Measurements from ENCODE around the gene OR5K4. TPM values are rescaled to one million over a fixed set of nuclear protein-coding genes. Genes with fewer than 3 reads are reported as not detected.

OR5K4 gene
- polyA plus RNA-seq, 1 of the 3 experiments (the other 2 are of a cell fraction) = not detected

DNA sequence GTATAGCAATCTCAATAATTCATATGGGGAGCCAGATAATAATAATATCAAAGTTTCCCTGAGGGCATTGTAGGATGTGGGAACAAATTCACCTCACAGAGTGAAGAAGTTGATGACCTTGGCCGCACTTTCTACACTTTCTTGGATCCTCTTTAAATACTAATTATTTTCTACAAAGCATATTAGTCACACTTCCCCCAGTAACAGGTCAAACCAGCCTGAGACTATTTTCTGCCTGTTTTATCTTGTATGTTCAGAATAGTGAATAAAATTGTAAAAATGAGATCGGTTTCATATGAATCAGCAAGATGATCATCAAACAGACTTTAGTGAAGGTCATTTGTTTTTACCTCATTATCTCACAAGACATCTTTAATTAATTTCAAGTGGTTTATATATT lies 34.5 kb downstream of the OR5K4 start:
- no peaks in the 10 kb centered on the region for H3K27me3 ChIP-seq (ENCODE audit: insufficient read depth)
- H3K4me1 ChIP-seq (ENCODE audit: control insufficient read depth in 1 of 2, insufficient read depth in 2 of 2, low read depth in 1 of 2, low read length in 1 of 2) = no peaks in the 10 kb centered on the region
- no peaks in the 10 kb centered on the region for H3K36me3 ChIP-seq (replicated peaks in 1 of 2; ENCODE audit: control insufficient read depth in 1 of 2, insufficient read depth in 2 of 2, low read length in 1 of 2)
- POLR2A ChIA-PET = no interaction called here
- H3K9me3 ChIP-seq = no peaks in the 10 kb centered on the region
- no peak for TF ChIP-seq EP300 (IDR thresholded peaks at IDR 0.05; ENCODE audit: borderline replicate concordance in 1 of 2, low read depth in 1 of 2, low read length in 1 of 2)
- TF ChIP-seq NFIC (IDR thresholded peaks at IDR 0.05; ENCODE audit: borderline replicate concordance) = no peak
- TF ChIP-seq ELF1 (IDR thresholded peaks at IDR 0.05) = no peak
- no peak for TF ChIP-seq EZH2phosphoT487 (IDR thresholded peaks at IDR 0.05; ENCODE audit: borderline replicate concordance, low read depth)
- TF ChIP-seq FOXJ3 (CRISPR knock-in tag; IDR thresholded peaks at IDR 0.05) = no peak
- TF ChIP-seq RAD21 (IDR thresholded peaks at IDR 0.05; ENCODE audit: low read length) = no peak
- TF ChIP-seq MEF2A (IDR thresholded peaks at IDR 0.05; ENCODE audit: borderline replicate concordance, low read depth) = no peak
- TF ChIP-seq, protein P1, sequence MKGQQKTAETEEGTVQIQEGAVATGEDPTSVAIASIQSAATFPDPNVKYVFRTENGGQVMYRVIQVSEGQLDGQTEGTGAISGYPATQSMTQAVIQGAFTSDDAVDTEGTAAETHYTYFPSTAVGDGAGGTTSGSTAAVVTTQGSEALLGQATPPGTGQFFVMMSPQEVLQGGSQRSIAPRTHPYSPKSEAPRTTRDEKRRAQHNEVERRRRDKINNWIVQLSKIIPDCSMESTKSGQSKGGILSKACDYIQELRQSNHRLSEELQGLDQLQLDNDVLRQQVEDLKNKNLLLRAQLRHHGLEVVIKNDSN (IDR thresholded peaks at IDR 0.05; ENCODE audit: borderline replicate concordance, low read depth) = no peak
- no peak for TF ChIP-seq POLR2AphosphoS5 (IDR thresholded peaks at IDR 0.05; ENCODE audit: low read depth, low read length)
- no peak for TF ChIP-seq SIN3A (IDR thresholded peaks at IDR 0.05; ENCODE audit: borderline replicate concordance, low read depth, low read length)
- TF ChIP-seq, protein P2, sequence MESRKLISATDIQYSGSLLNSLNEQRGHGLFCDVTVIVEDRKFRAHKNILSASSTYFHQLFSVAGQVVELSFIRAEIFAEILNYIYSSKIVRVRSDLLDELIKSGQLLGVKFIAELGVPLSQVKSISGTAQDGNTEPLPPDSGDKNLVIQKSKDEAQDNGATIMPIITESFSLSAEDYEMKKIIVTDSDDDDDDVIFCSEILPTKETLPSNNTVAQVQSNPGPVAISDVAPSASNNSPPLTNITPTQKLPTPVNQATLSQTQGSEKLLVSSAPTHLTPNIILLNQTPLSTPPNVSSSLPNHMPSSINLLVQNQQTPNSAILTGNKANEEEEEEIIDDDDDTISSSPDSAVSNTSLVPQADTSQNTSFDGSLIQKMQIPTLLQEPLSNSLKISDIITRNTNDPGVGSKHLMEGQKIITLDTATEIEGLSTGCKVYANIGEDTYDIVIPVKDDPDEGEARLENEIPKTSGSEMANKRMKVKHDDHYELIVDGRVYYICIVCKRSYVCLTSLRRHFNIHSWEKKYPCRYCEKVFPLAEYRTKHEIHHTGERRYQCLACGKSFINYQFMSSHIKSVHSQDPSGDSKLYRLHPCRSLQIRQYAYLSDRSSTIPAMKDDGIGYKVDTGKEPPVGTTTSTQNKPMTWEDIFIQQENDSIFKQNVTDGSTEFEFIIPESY (IDR thresholded peaks at IDR 0.05; ENCODE audit: borderline replicate concordance, low read depth) = no peak
- no peak for TF ChIP-seq MXI1 (IDR thresholded peaks at IDR 0.05; ENCODE audit: low read depth, low read length)
- no peak overlapping the region for H3K9ac ChIP-seq
- WGBS (ENCODE audit: low lambda C conversion rate) = 21% methylated on average over 2 of the region's 2 CpGs
- H3K79me2 ChIP-seq (ENCODE audit: insufficient read depth) = no peaks in the 10 kb centered on the region
- no peaks in the 10 kb centered on the region for H4K20me1 ChIP-seq (ENCODE audit: insufficient read depth)
- CTCF ChIA-PET = no interaction called here
- no peak overlapping the region for H3K27ac ChIP-seq (ENCODE audit: low read depth in 2 of 2, low read length in 1 of 2)
- DNase-seq = no peak
- no peak overlapping the region for H2AFZ ChIP-seq (ENCODE audit: low read depth)
- H3K4me2 ChIP-seq = no peak overlapping the region
- H3K9me2 ChIP-seq = no peaks in the 10 kb centered on the region
- H3F3A ChIP-seq (replicated peaks; ENCODE audit: insufficient read depth) = no peaks in the 10 kb centered on the region
- no peak overlapping the region for H3K4me3 ChIP-seq (ENCODE audit: low read depth in 2 of 2, low read length in 1 of 2)

DNA sequence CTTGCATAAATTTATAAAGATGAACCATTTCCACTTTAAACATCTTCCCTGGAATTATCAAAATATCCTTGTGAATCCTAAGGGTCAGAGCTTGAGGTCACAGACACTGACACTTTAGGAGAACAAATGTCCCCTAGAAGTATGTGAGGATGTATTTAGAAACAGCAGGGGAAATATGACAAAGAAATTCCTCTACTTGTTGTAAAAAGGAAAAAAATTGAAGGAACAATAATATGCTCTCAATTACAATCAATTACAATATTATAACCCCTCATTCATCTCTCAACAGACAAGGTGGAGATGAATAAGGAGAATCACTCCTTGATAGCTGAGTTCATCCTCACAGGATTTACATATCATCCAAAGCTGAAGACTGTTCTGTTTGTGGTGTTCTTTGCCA lies 36.7 kb downstream of the OR5K4 start, which contains the start of gene OR5K3:
OR5K3 (plus strand) TSS at position 301 of the 400 bp plus-strand sequence; CDS start at position 301, 0 bp downstream.
- CTCF ChIA-PET = no interaction called here
- Histone ChIP-seq H3F3A (replicated peaks; ENCODE audit: insufficient read depth) (no peaks in the 10 kb centered on the region), H3K9me3 (no peaks in the 10 kb centered on the region), H2AFZ (ENCODE audit: low read depth) (no peak within 1 kb of the TSS), H4K20me1 (ENCODE audit: insufficient read depth) (no peaks in the 10 kb centered on the region), H3K4me1 (ENCODE audit: control insufficient read depth in 1 of 2, insufficient read depth in 2 of 2, low read depth in 1 of 2, low read length in 1 of 2) (no peaks in the 10 kb centered on the region), H3K36me3 (replicated peaks in 1 of 2; ENCODE audit: control insufficient read depth in 1 of 2, insufficient read depth in 2 of 2, low read length in 1 of 2) (no peaks in the 10 kb centered on the region), H3K27me3 (ENCODE audit: insufficient read depth) (no peaks in the 10 kb centered on the region), H3K4me3 (ENCODE audit: low read depth in 2 of 2, low read length in 1 of 2) (no peak within 1 kb of the TSS), H3K79me2 (ENCODE audit: insufficient read depth) (no peaks in the 10 kb centered on the region), H3K9ac (no peak within 1 kb of the TSS), H3K4me2 (no peak within 1 kb of the TSS), H3K9me2 (no peaks in the 10 kb centered on the region), H3K27ac (ENCODE audit: low read depth in 2 of 2, low read length in 1 of 2) (no peak within 1 kb of the TSS)
- POLR2A ChIA-PET = no interaction called here
- no peak for TF ChIP-seq MXI1 (IDR thresholded peaks at IDR 0.05; ENCODE audit: low read depth, low read length)
- TF ChIP-seq TCF12 (IDR thresholded peaks at IDR 0.05) = no peak
- no peak for TF ChIP-seq TEAD4 (IDR thresholded peaks at IDR 0.05; ENCODE audit: borderline replicate concordance, insufficient read depth)
- no peak for TF ChIP-seq POLR2AphosphoS5 (IDR thresholded peaks at IDR 0.05; ENCODE audit: low read depth, low read length)
- no peak for TF ChIP-seq CTCF (IDR thresholded peaks at IDR 0.05)
- TF ChIP-seq TAF1 (IDR thresholded peaks at IDR 0.05; ENCODE audit: borderline replicate concordance, low read depth, low read length) = no peak
- TF ChIP-seq SMC3 (IDR thresholded peaks at IDR 0.05; ENCODE audit: low read depth, low read length) = no peak
- no peak for TF ChIP-seq RXRA (IDR thresholded peaks at IDR 0.05; ENCODE audit: borderline replicate concordance, low read depth)
- TF ChIP-seq, protein P3, sequence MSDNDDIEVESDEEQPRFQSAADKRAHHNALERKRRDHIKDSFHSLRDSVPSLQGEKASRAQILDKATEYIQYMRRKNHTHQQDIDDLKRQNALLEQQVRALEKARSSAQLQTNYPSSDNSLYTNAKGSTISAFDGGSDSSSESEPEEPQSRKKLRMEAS (IDR thresholded peaks at IDR 0.05; ENCODE audit: low read depth) = no peak
- TF ChIP-seq YY1 (IDR thresholded peaks at IDR 0.05; ENCODE audit: low read depth) = no peak
- TF ChIP-seq RFX5 (IDR thresholded peaks at IDR 0.05; ENCODE audit: low read length) = no peak
- TF ChIP-seq NRF1 (IDR thresholded peaks at IDR 0.05; ENCODE audit: low read depth, low read length) = no peak
- no peak for TF ChIP-seq EZH2phosphoT487 (IDR thresholded peaks at IDR 0.05; ENCODE audit: borderline replicate concordance, low read depth)
- TF ChIP-seq IRF3 (IDR thresholded peaks at IDR 0.05; ENCODE audit: low read depth, low read length) = no peak
- DNase-seq = no peak

Data from SK-N-SH (cell line).